ENCODE results near the gene ZC3H4. TPM values are rescaled to one million over a fixed set of nuclear protein-coding genes. Genes with fewer than 3 reads are reported as not detected.
A peak's percentile ranks its signal among the peaks of the same experiment; 100 is the strongest.
"Not testable (repeated sequence)": the region's sequence is repeated elsewhere in the genome, so short reads cannot be mapped to it uniquely, and the experiment has no call there.

ZC3H4 gene
- total RNA-seq, 1 donor from 2014 or later: 47.5 TPM

- H3K27ac ChIP-seq: no peak overlapping the region
- no peak for TF ChIP-seq CTCF (IDR thresholded peaks at IDR 0.05)
- ATAC-seq (peak; percentile 70), DNase-seq (no peak)
- no peaks in the 10 kb centered on the region for H3K27me3 ChIP-seq
- no peaks in the 10 kb centered on the region for H3K36me3 ChIP-seq
- no peak overlapping the region for H3K4me3 ChIP-seq
- no peaks in the 10 kb centered on the region for H3K9me3 ChIP-seq
- H3K4me1 ChIP-seq: no peaks in the 10 kb centered on the region
- intact Hi-C loops (cut with DNase I): no loop called here
Observed at GRCh38 chr19:47058621-47059022, 55.0 kb downstream of the ZC3H4 start.

GRCh38 chr19:47057328-47057727 is 56.2 kb downstream of the ZC3H4 start:
- Histone ChIP-seq H3K27me3 (no peaks in the 10 kb centered on the region), H3K27ac (no peak overlapping the region), H3K4me1 (no peaks in the 10 kb centered on the region), H3K4me3 (no peak overlapping the region), H3K9me3 (no peaks in the 10 kb centered on the region), H3K36me3 (no peaks in the 10 kb centered on the region)
- intact Hi-C loops (cut with DNase I): no loop called here
- no peak for DNase-seq
- no peak for TF ChIP-seq CTCF (IDR thresholded peaks at IDR 0.05)
- ATAC-seq: no peak

GRCh38 chr19:47056411-47056810 is 57.2 kb downstream of the ZC3H4 start:
- H3K4me1 ChIP-seq: no peaks in the 10 kb centered on the region
- H3K4me3 ChIP-seq: no peak overlapping the region
- ATAC-seq (no peak), DNase-seq (no peak)
- no peaks in the 10 kb centered on the region for H3K27me3 ChIP-seq
- no peak overlapping the region for H3K27ac ChIP-seq
- no peaks in the 10 kb centered on the region for H3K36me3 ChIP-seq
- no peak for TF ChIP-seq CTCF (IDR thresholded peaks at IDR 0.05)
- intact Hi-C loops (cut with DNase I): no loop called here
- no peaks in the 10 kb centered on the region for H3K9me3 ChIP-seq

DNA sequence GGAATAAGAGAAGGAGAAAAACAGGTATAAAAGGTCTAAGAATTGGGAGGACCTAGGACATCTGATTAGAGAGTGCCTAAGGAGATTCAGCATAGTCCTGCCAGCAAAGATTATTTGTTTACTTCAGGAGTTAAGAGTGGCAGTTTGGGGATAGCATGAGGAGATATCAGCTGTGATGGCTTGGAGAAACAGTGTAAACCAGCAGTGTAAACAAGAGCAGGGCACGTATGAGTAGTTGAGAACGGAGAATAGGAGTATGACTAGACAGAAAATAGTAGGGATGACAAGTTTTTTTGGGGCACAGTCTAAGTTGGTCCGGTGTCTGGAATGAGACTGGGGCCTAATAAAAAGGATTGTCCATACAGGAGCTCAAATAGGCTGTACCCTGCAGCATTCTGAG is 63.0 kb downstream of the ZC3H4 start:
- H3K27me3 ChIP-seq; H3K4me1 ChIP-seq; H3K4me3 ChIP-seq; H3K27ac ChIP-seq; DNase-seq; intact Hi-C loops (cut with DNase I); H3K9me3 ChIP-seq; ATAC-seq; H3K36me3 ChIP-seq: not testable (repeated sequence)

DNA sequence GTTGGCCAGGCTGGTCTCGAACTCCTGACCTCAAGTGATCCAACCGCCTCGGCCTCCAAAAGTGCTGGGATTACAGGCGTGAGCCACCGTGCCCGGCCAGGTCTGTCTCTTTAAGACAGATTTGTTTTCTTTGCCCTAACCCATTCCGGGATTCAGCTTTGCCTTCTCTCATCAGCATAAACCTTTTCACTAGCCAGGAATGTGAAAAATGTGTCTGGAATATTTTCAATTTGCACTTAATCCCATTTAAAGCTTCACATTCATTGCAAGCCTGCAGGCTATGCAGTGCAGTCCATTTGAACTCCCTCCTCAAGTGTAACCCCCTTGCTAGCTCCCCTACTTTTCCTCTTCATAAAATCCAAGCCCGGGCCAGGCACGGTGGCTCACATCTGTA is 64.3 kb downstream of the ZC3H4 start:
- Histone ChIP-seq H3K27me3 (no peaks in the 10 kb centered on the region), H3K4me1 (peaks cover 10% of the 10 kb centered on the region), H3K36me3 (no peaks in the 10 kb centered on the region), H3K27ac (peak overlapping the region; percentile 63), H3K4me3 (peak overlapping the region; percentile 99), H3K9me3 (no peaks in the 10 kb centered on the region)
- DNase-seq (no peak), ATAC-seq (no peak)
- no peak for TF ChIP-seq CTCF (IDR thresholded peaks at IDR 0.05)
- intact Hi-C loops (cut with DNase I): no loop called here

- Histone ChIP-seq H3K9me3 (no peaks in the 10 kb centered on the region), H3K36me3 (no peaks in the 10 kb centered on the region), H3K27me3 (no peaks in the 10 kb centered on the region), H3K27ac (peak overlapping the region; percentile 85), H3K4me1 (peaks cover 10% of the 10 kb centered on the region), H3K4me3 (peak overlapping the region; percentile 99)
- DNase-seq (peak; percentile 90), ATAC-seq (peak; percentile 88)
- intact Hi-C loops (cut with DNase I): no loop called here
- TF ChIP-seq CTCF (IDR thresholded peaks at IDR 0.05): no peak
Observed at GRCh38 chr19:47047763-47048405, 65.7 kb downstream of the ZC3H4 start.

Measured in upper lobe of right lung (tissue), 1 donor.